BJ (cell line): ENCODE measurements around the gene PTPRG. TPM values are rescaled to one million over a fixed set of nuclear protein-coding genes. Genes with fewer than 3 reads are reported as not detected.

Source experiments
- CTCF ChIA-PET: fragments of 350-600 bp; formaldehyde crosslinking; extraction: SDS; loops from one replicate; lab custom pipeline; 2021; ENCODE audit warnings: antibody characterized with exemption, inconsistent platforms; lab: Yijun Ruan, JAX
- POLR2A ChIA-PET: fragments of 300-600 bp; sonication (Branson Sonifier 250); formaldehyde crosslinking; extraction: SDS; loops from one replicate; lab custom pipeline; 2021; ENCODE audit warnings: antibody characterized with exemption; lab: Charles Lee
- DNase-seq: peaks from one replicate; pipeline ENCODE4 v3.0.0-alpha.2; 2011; ENCODE audit warnings: low read depth
- H3K27me3 ChIP-seq: 2 replicates; pipeline ENCODE4 v1.6.0; 2011; ENCODE audit warnings: low read length; ENCODE audit not compliant: control insufficient read depth, insufficient read depth
- H3K36me3 ChIP-seq: 2 replicates; pipeline ENCODE4 v1.5.1; 2011; ENCODE audit warnings: low read length; ENCODE audit not compliant: control insufficient read depth, insufficient read depth
- H3K4me3 ChIP-seq: 2 replicates; pipeline ENCODE4 v1.5.1; 2011; ENCODE audit warnings: low read depth, mild to moderate bottlenecking, control low read depth, low read length
- CTCF ChIP-seq: IDR thresholded peaks from 2 replicates; pipeline ENCODE4 v1.5.1; 2011; ENCODE audit warnings: low read depth, mild to moderate bottlenecking, control low read depth, inconsistent platforms, low read length, moderate library complexity; ENCODE audit not compliant: insufficient read depth
- polyA plus RNA-seq: library from polyadenylated mRNA; depleted of rRNA; stranded (reverse); fragments of >200 nt; gene quantifications from 2 replicates; pipeline ENCODE4 v1.2.3, GENCODE V29; 2011

The PTPRG gene
- polyA plus RNA-seq, 1 experiment, result 20.8 TPM

GRCh38 chr3:61903931-61904657 is 342.7 kb downstream of the PTPRG start:
- DNase-seq, result no peak
- ChIA-PET POLR2A (no interaction called here), CTCF (interaction anchor here (0.7 kb wide), 2 partner anchors 206 to 370 kb away, joined by 3 read pairs; no protein-coding TSS in a partner anchor)
- Histone ChIP-seq H3K27me3 (no peaks in the 10 kb centered on the region), H3K4me3 (no peak overlapping the region), H3K36me3 (no peaks in the 10 kb centered on the region)
- no peak for TF ChIP-seq CTCF

- Histone ChIP-seq H3K4me3 (no peak overlapping the region), H3K36me3 (no peaks in the 10 kb centered on the region), H3K27me3 (no peaks in the 10 kb centered on the region)
- ChIA-PET CTCF (no interaction called here), POLR2A (no interaction called here)
- DNase-seq, result no peak
- no peak for TF ChIP-seq CTCF
Observed at GRCh38 chr3:61907210-61907795, 345.9 kb downstream of the PTPRG start.

GRCh38 chr3:61908382-61908781 is 347.0 kb downstream of the PTPRG start:
- peak; percentile 24 for DNase-seq
- Histone ChIP-seq H3K4me3 (no peak overlapping the region), H3K36me3 (no peaks in the 10 kb centered on the region), H3K27me3 (no peaks in the 10 kb centered on the region)
- CTCF ChIA-PET, result no interaction called here
- no peak for TF ChIP-seq CTCF
- POLR2A ChIA-PET, result no interaction called here

- Histone ChIP-seq H3K27me3 (no peaks in the 10 kb centered on the region), H3K36me3 (no peaks in the 10 kb centered on the region), H3K4me3 (no peak overlapping the region)
- ChIA-PET POLR2A (no interaction called here), CTCF (no interaction called here)
- DNase-seq, result no peak
- TF ChIP-seq CTCF, result no peak
Observed at GRCh38 chr3:61910732-61911131, 349.4 kb downstream of the PTPRG start.

GRCh38 chr3:61912158-61912557 is 350.8 kb downstream of the PTPRG start:
- no peaks in the 10 kb centered on the region for H3K27me3 ChIP-seq
- ChIA-PET POLR2A (no interaction called here), CTCF (interaction anchor here (1.0 kb wide), 1 partner anchor 12 kb away, joined by 3 read pairs; no protein-coding TSS in a partner anchor)
- H3K36me3 ChIP-seq, result no peaks in the 10 kb centered on the region
- no peak for DNase-seq
- H3K4me3 ChIP-seq, result no peak overlapping the region
- no peak for TF ChIP-seq CTCF
